Right lobe of liver (tissue), 6 donors: ENCODE data around the gene ZNF718. TPM values are rescaled to one million over a fixed set of nuclear protein-coding genes. Genes with fewer than 3 reads are reported as not detected.
A peak's percentile ranks its signal among the peaks of the same experiment; 100 is the strongest.

Experiments used
- ATAC-seq, 4 donors: fragments of 200-7000 bp; cut with Tn5 transposase; one replicate each; pipeline ENCODE4 v1.9.1; 2020; ENCODE audit warnings: mild to moderate bottlenecking in 4 of 4, moderate library complexity in 4 of 4
- DNase-seq, 3 donors: peaks; one replicate each; pipeline ENCODE4 v3.0.0-alpha.2; 2020
- H3K27ac ChIP-seq, 3 donors: fragments of 200-600 bp; one replicate each; pipeline ENCODE4 v1.8.0; 2022
- H3K27me3 ChIP-seq, 2 donors: fragments of 200-600 bp; one replicate each; pipeline ENCODE4 v1.8.0; 2022
- H3K36me3 ChIP-seq, 4 donors: fragments of 200-600 bp; sonication (generic) in 1 of 4; one replicate each; pipeline versions ENCODE4 v1.5.1 to v1.8.0; 2017 to 2022; ENCODE audit warnings: control low read depth in 1 of 4
- H3K4me1 ChIP-seq, 4 donors: fragments of 200-600 bp; sonication (generic) in 1 of 4; one replicate each; pipeline versions ENCODE4 v1.5.1 to v1.8.0; 2017 to 2022; ENCODE audit warnings: control low read depth in 1 of 4
- H3K4me3 ChIP-seq, 3 donors: fragments of 200-600 bp; one replicate each; pipeline ENCODE4 v1.8.0; 2022
- H3K9me3 ChIP-seq, 4 donors: fragments of 200-600 bp; sonication (generic) in 1 of 4; one replicate each; pipeline versions ENCODE4 v1.5.1 to v1.8.0; 2017 to 2022; ENCODE audit warnings: control low read depth in 1 of 4
- CTCF ChIP-seq, 4 donors: fragments of 200-600 bp in 3 of 4; fragments of 450-650 bp in 1 of 4; IDR thresholded peaks; one replicate each; pipeline versions ENCODE4 v1.5.1 to v1.8.0; 2016 to 2022; ENCODE audit warnings: antibody characterized with exemption in 4 of 4, mild to moderate bottlenecking in 2 of 4
- POLR2A ChIP-seq: fragments of 450-650 bp; IDR thresholded peaks from one replicate; pipeline ENCODE4 v1.6.1; 2017; ENCODE audit warnings: antibody characterized with exemption, mild to moderate bottlenecking
- WGBS: methylation state at CpG from one replicate; pipeline ENCODE4 v1.1.6; 2018; ENCODE audit warnings: low coverage, low lambda C conversion rate; ENCODE audit not compliant: insufficient coverage; ENCODE audit errors: missing lambda C conversion rate; 5-methylcytosine and 5-hydroxymethylcytosine counted together
- intact Hi-C, 2 donors: fragments of 100-400 bp; cut with DNase I; formaldehyde crosslinking; loops; one replicate each; pipeline versions ENCODE4 v1.11.2 to v1.14.1; 2022
- total RNA-seq, 6 experiments: library from RNA; depleted of rRNA in 2 of 6; stranded (reverse); fragments of >200 nt in 2 of 6; fragmentation: NEBNext Ultra II Directional in 3 of 6; extraction: Animal tissue kit (Norgen Biotek cat#: 25700) in 3 of 6; gene quantifications; one replicate each; pipeline versions ENCODE4 v1.1.0 to v1.2.4, GENCODE V29; 2016 to 2023
- donor health status: DM: no; HTN: yes; CAD: no.
- donor health status: DM: no; HTN: no; CAD: no.
- donor health status: DM: no; HTN: no; CAD: no.
- donor health status: DM: no; HTN: yes; CAD: no.
- donor health status: DM: no; HTN: yes; CAD: no.

Gene ZNF718
- total RNA-seq, 6 experiments from 2014 or later, result 1.7 to 5.6 (median 3.0) TPM

GRCh38 chr4:107083-107443 lies 17.2 kb upstream of the ZNF718 start:
- ATAC-seq (no peak), DNase-seq (no peak)
- Histone ChIP-seq H3K27me3 (peaks cover 0 to 8% of the 10 kb centered on the region in 2 donors), H3K9me3 (peaks cover 0 to 3% (median 0%) of the 10 kb centered on the region in 4 donors), H3K27ac (no peak overlapping the region), H3K4me1 (no peaks in the 10 kb centered on the region), H3K36me3 (no peaks in the 10 kb centered on the region), H3K4me3 (no peak overlapping the region)
- TF ChIP-seq CTCF (IDR thresholded peaks at IDR 0.05) (no peak), POLR2A (no peak)
- WGBS, result 30% methylated on average over 11 of the region's 33 CpGs
- intact Hi-C loops, result no loop called here

- DNase-seq (no peak), ATAC-seq (peak in 1 of 4 donors; percentile 19)
- Histone ChIP-seq H3K27ac (no peak overlapping the region), H3K36me3 (no peaks in the 10 kb centered on the region), H3K4me1 (no peaks in the 10 kb centered on the region), H3K27me3 (peaks cover 0 to 8% of the 10 kb centered on the region in 2 donors), H3K9me3 (peaks cover 0 to 3% (median 0%) of the 10 kb centered on the region in 4 donors), H3K4me3 (no peak overlapping the region)
- intact Hi-C loops, result no loop called here
- TF ChIP-seq POLR2A (no peak), CTCF (IDR thresholded peaks at IDR 0.05) (no peak)
- 12% methylated on average over 46 of the region's 91 CpGs for WGBS
Observed at GRCh38 chr4:107444-108429, 16.6 kb upstream of the ZNF718 start.

GRCh38 chr4:112771-113170 lies 11.5 kb upstream of the ZNF718 start:
- no peak for DNase-seq
- H3K4me1 ChIP-seq, result no peaks in the 10 kb centered on the region
- no peaks in the 10 kb centered on the region for H3K9me3 ChIP-seq
- no peak overlapping the region for H3K4me3 ChIP-seq
- H3K27me3 ChIP-seq, result peaks cover 0 to 7% of the 10 kb centered on the region in 2 donors
- WGBS, result 56% methylated on average over 1 of the region's 1 CpG
- ATAC-seq, result no peak
- intact Hi-C loops, result no loop called here
- H3K27ac ChIP-seq, result no peak overlapping the region
- TF ChIP-seq CTCF (IDR thresholded peaks at IDR 0.05) (no peak), POLR2A (no peak)
- H3K36me3 ChIP-seq, result no peaks in the 10 kb centered on the region

GRCh38 chr4:113732-114131 lies 10.6 kb upstream of the ZNF718 start:
- no peak for DNase-seq
- Histone ChIP-seq H3K4me1 (no peaks in the 10 kb centered on the region), H3K9me3 (no peaks in the 10 kb centered on the region), H3K27me3 (no peaks in the 10 kb centered on the region), H3K36me3 (no peaks in the 10 kb centered on the region), H3K4me3 (no peak overlapping the region), H3K27ac (no peak overlapping the region)
- 92% methylated on average over 2 of the region's 2 CpGs for WGBS
- intact Hi-C loops, result no loop called here
- no peak for ATAC-seq
- no peak for TF ChIP-seq POLR2A
- no peak for TF ChIP-seq CTCF (IDR thresholded peaks at IDR 0.05)
